ENCODE results near the gene AGA. TPM values are rescaled to one million over a fixed set of nuclear protein-coding genes. Genes with fewer than 3 reads are reported as not detected.

Gene AGA
- total and polyA plus RNA-seq, 4 donors = 10.1 to 29.3 (median 19.2) TPM

DNA sequence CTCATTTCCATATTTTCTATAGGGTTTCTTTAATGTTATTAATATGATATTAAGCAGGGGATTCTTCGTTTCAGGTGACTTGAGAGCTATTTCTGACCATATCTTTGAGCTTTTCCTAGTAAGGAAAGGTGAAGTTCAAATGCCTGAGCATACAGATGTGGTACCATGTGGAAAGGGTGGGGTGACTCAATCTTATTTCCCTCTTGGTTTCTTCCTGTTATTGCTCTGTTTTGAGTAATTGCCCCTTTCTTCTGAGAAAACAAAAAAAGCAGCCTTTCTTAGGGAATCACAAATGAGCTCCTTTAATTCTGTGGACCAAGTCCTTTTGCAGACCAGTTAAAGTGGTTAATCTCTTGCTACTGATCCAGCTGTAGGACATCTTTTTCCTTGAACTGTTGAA is 41.0 kb upstream of the AGA start:
- no peaks in the 10 kb centered on the region for H3K4me1 ChIP-seq (ENCODE audit: control insufficient read depth in 1 of 2, insufficient read depth in 2 of 2, low read length in 2 of 2)
- H3K9me3 ChIP-seq (ENCODE audit: control insufficient read depth, low read length) = no peaks in the 10 kb centered on the region
- ATAC-seq (ENCODE audit: low FRiP score) = no peak
- H3K36me3 ChIP-seq (ENCODE audit: control insufficient read depth in 1 of 2, insufficient read depth in 2 of 2, low read length in 1 of 2) = no peaks in the 10 kb centered on the region
- DNase-seq = no peak
- no peak overlapping the region for H3K27ac ChIP-seq (ENCODE audit: low read depth in 1 of 2, low read length in 2 of 2)
- no peak overlapping the region for H3K4me3 ChIP-seq (ENCODE audit: low read length in 2 of 2)
- H3K27me3 ChIP-seq (ENCODE audit: control insufficient read depth in 1 of 2, insufficient read depth in 2 of 2, low read length in 1 of 2) = no peaks in the 10 kb centered on the region
- intact Hi-C loops (cut with DNase I) = no loop called here
- 84 to 88% methylated on average over 1 of the region's 1 CpG for WGBS, 2 donors

DNA sequence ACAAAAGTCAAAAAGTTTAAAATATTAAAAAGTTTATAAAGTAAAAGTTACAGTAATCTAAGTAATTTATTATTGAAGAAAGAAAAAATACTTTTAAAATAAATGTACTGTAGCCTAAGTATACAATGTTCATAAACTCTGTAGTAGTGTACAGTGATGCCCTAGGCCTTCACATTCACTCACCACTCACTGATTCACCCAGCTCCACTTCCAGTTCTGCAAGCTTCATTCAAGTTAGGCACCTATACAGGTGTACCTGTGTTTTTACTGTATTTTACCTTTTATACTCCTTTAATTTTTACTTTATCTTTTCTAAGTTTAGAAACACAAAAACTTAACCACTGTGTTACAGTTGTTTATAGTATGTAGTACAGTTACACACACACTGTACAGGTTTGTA is 40.1 kb upstream of the AGA start:
- Histone ChIP-seq H3K4me1 (ENCODE audit: control insufficient read depth in 1 of 2, insufficient read depth in 2 of 2, low read length in 2 of 2) (no peaks in the 10 kb centered on the region), H3K27ac (ENCODE audit: low read depth in 1 of 2, low read length in 2 of 2) (no peak overlapping the region), H3K9me3 (ENCODE audit: control insufficient read depth, low read length) (no peaks in the 10 kb centered on the region), H3K36me3 (ENCODE audit: control insufficient read depth in 1 of 2, insufficient read depth in 2 of 2, low read length in 1 of 2) (no peaks in the 10 kb centered on the region), H3K27me3 (ENCODE audit: control insufficient read depth in 1 of 2, insufficient read depth in 2 of 2, low read length in 1 of 2) (no peaks in the 10 kb centered on the region), H3K4me3 (ENCODE audit: low read length in 2 of 2) (no peak overlapping the region)
- intact Hi-C loops (cut with DNase I) = no loop called here
- DNase-seq (no peak), ATAC-seq (ENCODE audit: low FRiP score) (no peak)

DNA sequence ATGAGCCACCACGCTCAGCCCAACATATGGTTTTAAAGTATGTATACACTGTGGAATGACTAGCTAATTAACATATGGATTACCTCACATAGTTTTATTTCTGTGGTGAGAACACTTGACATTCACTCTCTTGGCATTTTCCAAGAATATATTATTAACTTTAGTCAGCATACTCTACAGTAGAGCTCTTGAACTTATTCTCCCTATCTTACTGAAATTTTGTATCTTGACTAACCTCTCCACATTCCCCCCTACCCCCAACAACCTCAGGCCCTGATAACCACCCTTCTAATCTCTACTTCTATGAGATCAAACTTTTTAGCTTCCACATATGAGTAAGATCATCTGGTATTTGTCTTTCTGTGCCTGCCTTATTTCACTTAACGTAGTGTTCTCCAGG is 38.6 kb upstream of the AGA start:
- ATAC-seq (ENCODE audit: low FRiP score) (no peak), DNase-seq (no peak)
- no peak overlapping the region for H3K27ac ChIP-seq (ENCODE audit: low read depth in 1 of 2, low read length in 2 of 2)
- no peak overlapping the region for H3K4me3 ChIP-seq (ENCODE audit: low read length in 2 of 2)
- no peaks in the 10 kb centered on the region for H3K9me3 ChIP-seq (ENCODE audit: control insufficient read depth, low read length)
- no peaks in the 10 kb centered on the region for H3K4me1 ChIP-seq (ENCODE audit: control insufficient read depth in 1 of 2, insufficient read depth in 2 of 2, low read length in 2 of 2)
- 98 to 100% methylated on average over 2 of the region's 2 CpGs for WGBS, 2 donors
- no peaks in the 10 kb centered on the region for H3K27me3 ChIP-seq (ENCODE audit: control insufficient read depth in 1 of 2, insufficient read depth in 2 of 2, low read length in 1 of 2)
- intact Hi-C loops (cut with DNase I) = no loop called here
- H3K36me3 ChIP-seq (ENCODE audit: control insufficient read depth in 1 of 2, insufficient read depth in 2 of 2, low read length in 1 of 2) = no peaks in the 10 kb centered on the region

DNA sequence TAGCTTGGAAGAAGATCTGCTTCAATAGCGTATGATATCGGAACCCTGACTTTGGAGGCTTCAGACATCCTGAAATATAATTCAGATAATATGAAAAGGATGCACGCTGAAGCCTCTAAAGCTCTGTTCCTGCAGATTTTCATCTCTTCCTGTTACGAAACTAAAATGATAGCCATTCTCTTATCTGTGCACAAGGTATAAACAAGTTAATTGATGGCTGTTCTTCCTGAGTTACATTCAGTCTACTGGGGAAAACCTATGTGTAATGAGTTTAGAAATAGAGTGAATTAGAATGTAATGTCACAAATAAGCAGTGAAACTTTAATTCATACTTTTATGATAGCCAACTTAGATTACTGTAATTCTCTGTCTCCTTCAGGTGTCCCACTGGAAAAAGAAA is 36.8 kb upstream of the AGA start:
- H3K27me3 ChIP-seq (ENCODE audit: control insufficient read depth in 1 of 2, insufficient read depth in 2 of 2, low read length in 1 of 2) = no peaks in the 10 kb centered on the region
- H3K4me3 ChIP-seq (ENCODE audit: low read length in 2 of 2) = no peak overlapping the region
- no peaks in the 10 kb centered on the region for H3K36me3 ChIP-seq (ENCODE audit: control insufficient read depth in 1 of 2, insufficient read depth in 2 of 2, low read length in 1 of 2)
- no peaks in the 10 kb centered on the region for H3K9me3 ChIP-seq (ENCODE audit: control insufficient read depth, low read length)
- no peak overlapping the region for H3K27ac ChIP-seq (ENCODE audit: low read depth in 1 of 2, low read length in 2 of 2)
- ATAC-seq (ENCODE audit: low FRiP score) (no peak), DNase-seq (no peak)
- no peaks in the 10 kb centered on the region for H3K4me1 ChIP-seq (ENCODE audit: control insufficient read depth in 1 of 2, insufficient read depth in 2 of 2, low read length in 2 of 2)
- intact Hi-C loops (cut with DNase I) = no loop called here
- WGBS, 2 donors = 87 to 99% methylated on average over 4 of the region's 4 CpGs

DNA sequence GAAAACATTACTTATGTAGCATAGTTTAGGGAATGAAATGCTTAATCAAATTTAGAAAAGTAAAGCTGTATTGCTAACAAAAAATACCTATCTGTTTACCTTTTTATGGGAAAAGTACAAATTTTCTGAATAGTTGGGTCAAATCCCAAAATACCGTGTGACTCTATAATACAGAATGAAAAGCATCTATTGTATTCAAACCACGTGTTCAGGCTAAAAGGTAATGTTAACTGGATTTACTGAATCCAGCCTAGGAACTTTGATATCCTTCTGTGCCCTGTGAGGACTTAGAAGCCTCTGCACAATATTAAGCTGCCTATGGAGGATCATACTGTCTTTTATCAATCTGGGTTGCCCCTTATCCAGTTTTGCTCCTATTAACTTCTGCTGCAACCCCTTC is 36.3 kb upstream of the AGA start:
- Histone ChIP-seq H3K4me1 (ENCODE audit: control insufficient read depth in 1 of 2, insufficient read depth in 2 of 2, low read length in 2 of 2) (no peaks in the 10 kb centered on the region), H3K27ac (ENCODE audit: low read depth in 1 of 2, low read length in 2 of 2) (no peak overlapping the region), H3K36me3 (ENCODE audit: control insufficient read depth in 1 of 2, insufficient read depth in 2 of 2, low read length in 1 of 2) (no peaks in the 10 kb centered on the region), H3K4me3 (ENCODE audit: low read length in 2 of 2) (no peak overlapping the region), H3K27me3 (ENCODE audit: control insufficient read depth in 1 of 2, insufficient read depth in 2 of 2, low read length in 1 of 2) (no peaks in the 10 kb centered on the region), H3K9me3 (ENCODE audit: control insufficient read depth, low read length) (no peaks in the 10 kb centered on the region)
- intact Hi-C loops (cut with DNase I) = no loop called here
- ATAC-seq (ENCODE audit: low FRiP score) (no peak), DNase-seq (no peak)
- 29% methylated on average over 2 of the region's 2 CpGs for WGBS, 2 donors

DNA sequence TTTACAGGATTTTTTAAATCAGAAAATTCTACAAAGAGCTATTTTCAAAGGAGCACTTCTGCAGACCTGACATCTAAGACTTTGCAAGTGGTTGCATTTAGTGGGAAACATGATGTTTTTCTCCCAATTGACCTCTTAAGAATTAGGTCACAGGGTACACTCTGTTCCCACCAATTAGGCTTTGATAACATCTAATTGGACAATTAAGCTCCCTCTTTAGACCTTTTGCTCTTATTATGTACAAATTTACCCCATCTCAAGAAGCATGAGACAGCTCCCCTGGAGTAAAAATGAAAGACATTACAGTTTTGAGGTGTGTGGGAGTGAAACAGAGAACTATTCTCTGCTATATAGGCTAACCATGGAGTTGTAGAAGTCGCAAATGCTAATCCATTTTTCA is 31.8 kb upstream of the AGA start:
- no peak overlapping the region for H3K27ac ChIP-seq (ENCODE audit: low read depth in 1 of 2, low read length in 2 of 2)
- intact Hi-C loops (cut with DNase I) = no loop called here
- no peaks in the 10 kb centered on the region for H3K27me3 ChIP-seq (ENCODE audit: control insufficient read depth in 1 of 2, insufficient read depth in 2 of 2, low read length in 1 of 2)
- no peak overlapping the region for H3K4me3 ChIP-seq (ENCODE audit: low read length in 2 of 2)
- H3K4me1 ChIP-seq (ENCODE audit: control insufficient read depth in 1 of 2, insufficient read depth in 2 of 2, low read length in 2 of 2) = no peaks in the 10 kb centered on the region
- H3K9me3 ChIP-seq (ENCODE audit: control insufficient read depth, low read length) = no peaks in the 10 kb centered on the region
- no peak for DNase-seq
- no peak for ATAC-seq (ENCODE audit: low FRiP score)
- H3K36me3 ChIP-seq (ENCODE audit: control insufficient read depth in 1 of 2, insufficient read depth in 2 of 2, low read length in 1 of 2) = no peaks in the 10 kb centered on the region
- 81 to 96% methylated on average over 1 of the region's 1 CpG for WGBS, 2 donors

DNA sequence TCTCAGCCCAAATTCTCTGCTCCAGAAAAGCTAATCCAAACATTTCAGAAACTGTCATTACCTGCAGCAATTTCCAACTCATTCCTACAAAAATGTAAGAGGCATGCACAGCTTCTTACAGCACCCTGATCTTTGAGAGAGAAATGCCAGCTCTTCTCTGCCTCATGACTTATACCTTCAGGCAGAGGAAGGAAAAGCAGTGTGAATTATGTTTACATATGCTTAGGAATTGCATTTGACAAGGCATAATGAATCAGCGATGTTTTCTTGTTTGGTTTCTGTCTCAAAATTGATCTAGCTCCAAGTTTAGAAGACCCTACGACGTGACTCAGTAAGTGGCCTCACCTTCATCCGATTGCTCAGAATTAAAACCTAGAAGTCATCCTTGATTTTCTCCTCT is 21.8 kb upstream of the AGA start:
- no peak overlapping the region for H3K4me3 ChIP-seq (ENCODE audit: low read length in 2 of 2)
- ATAC-seq (ENCODE audit: low FRiP score) (no peak), DNase-seq (no peak)
- H3K9me3 ChIP-seq (ENCODE audit: control insufficient read depth, low read length) = no peaks in the 10 kb centered on the region
- H3K27ac ChIP-seq (ENCODE audit: low read depth in 1 of 2, low read length in 2 of 2) = no peak overlapping the region
- H3K36me3 ChIP-seq (ENCODE audit: control insufficient read depth in 1 of 2, insufficient read depth in 2 of 2, low read length in 1 of 2) = no peaks in the 10 kb centered on the region
- H3K4me1 ChIP-seq (ENCODE audit: control insufficient read depth in 1 of 2, insufficient read depth in 2 of 2, low read length in 2 of 2) = no peaks in the 10 kb centered on the region
- intact Hi-C loops (cut with DNase I) = no loop called here
- WGBS, 2 donors = 88 to 93% methylated on average over 4 of the region's 4 CpGs
- no peaks in the 10 kb centered on the region for H3K27me3 ChIP-seq (ENCODE audit: control insufficient read depth in 1 of 2, insufficient read depth in 2 of 2, low read length in 1 of 2)

DNA sequence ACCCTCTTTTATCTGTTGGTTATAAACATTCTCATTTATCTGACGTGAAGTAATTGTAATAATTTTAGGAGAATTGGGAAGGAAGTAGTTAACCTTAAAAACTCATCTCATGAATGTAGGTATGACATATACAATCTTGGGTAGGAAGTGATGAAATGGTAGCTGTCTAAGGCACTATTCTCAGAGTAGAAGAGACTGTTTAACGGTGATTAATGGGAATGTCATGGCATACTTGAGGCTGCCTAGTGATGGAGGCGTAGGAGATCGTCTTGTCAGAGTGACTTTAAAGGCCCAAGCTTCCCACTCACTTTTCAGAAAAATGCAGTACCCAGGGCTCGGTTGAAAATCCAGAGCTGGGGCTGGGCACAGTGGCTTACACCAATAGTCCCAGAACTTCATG is 19.4 kb upstream of the AGA start:
- Histone ChIP-seq H3K9me3 (ENCODE audit: control insufficient read depth, low read length) (no peaks in the 10 kb centered on the region), H3K4me1 (ENCODE audit: control insufficient read depth in 1 of 2, insufficient read depth in 2 of 2, low read length in 2 of 2) (no peaks in the 10 kb centered on the region), H3K4me3 (ENCODE audit: low read length in 2 of 2) (no peak overlapping the region), H3K36me3 (ENCODE audit: control insufficient read depth in 1 of 2, insufficient read depth in 2 of 2, low read length in 1 of 2) (no peaks in the 10 kb centered on the region), H3K27me3 (ENCODE audit: control insufficient read depth in 1 of 2, insufficient read depth in 2 of 2, low read length in 1 of 2) (no peaks in the 10 kb centered on the region), H3K27ac (ENCODE audit: low read depth in 1 of 2, low read length in 2 of 2) (no peak overlapping the region)
- DNase-seq (no peak), ATAC-seq (ENCODE audit: low FRiP score) (no peak)
- 68 to 81% methylated on average over 5 of the region's 5 CpGs for WGBS, 2 donors
- intact Hi-C loops (cut with DNase I) = no loop called here

DNA sequence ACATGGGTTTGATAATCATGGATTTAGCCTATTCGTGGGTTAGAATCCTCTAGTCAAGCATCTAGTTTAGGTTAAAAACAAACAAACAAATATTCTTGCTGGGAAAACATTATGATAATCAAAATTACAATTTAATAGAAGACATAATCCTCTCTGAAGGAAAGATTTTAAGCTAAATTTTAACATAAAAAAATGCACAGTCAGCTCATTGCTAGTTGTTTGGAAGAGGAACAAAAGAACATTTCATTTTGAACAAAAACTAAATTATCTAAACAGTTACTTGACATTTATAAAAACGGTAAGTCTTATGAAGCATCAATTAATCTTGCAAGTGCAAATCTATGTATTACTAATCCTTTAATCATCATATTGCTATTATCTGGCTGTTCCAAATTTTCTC is 18.2 kb upstream of the AGA start:
- WGBS, 2 donors = 79 to 85% methylated on average over 2 of the region's 2 CpGs
- intact Hi-C loops (cut with DNase I) = no loop called here

More for the DNA sequence above, 18.2 kb upstream of the AGA start:
- H3K4me3 ChIP-seq (ENCODE audit: low read length in 2 of 2) = no peak overlapping the region
- H3K4me1 ChIP-seq (ENCODE audit: control insufficient read depth in 1 of 2, insufficient read depth in 2 of 2, low read length in 2 of 2) = no peaks in the 10 kb centered on the region
- H3K9me3 ChIP-seq (ENCODE audit: control insufficient read depth, low read length) = no peaks in the 10 kb centered on the region
- DNase-seq (no peak), ATAC-seq (ENCODE audit: low FRiP score) (no peak)
- no peak overlapping the region for H3K27ac ChIP-seq (ENCODE audit: low read depth in 1 of 2, low read length in 2 of 2)
- no peaks in the 10 kb centered on the region for H3K27me3 ChIP-seq (ENCODE audit: control insufficient read depth in 1 of 2, insufficient read depth in 2 of 2, low read length in 1 of 2)
- no peaks in the 10 kb centered on the region for H3K36me3 ChIP-seq (ENCODE audit: control insufficient read depth in 1 of 2, insufficient read depth in 2 of 2, low read length in 1 of 2)
